ENCODE measurements around the gene POLR1D. TPM values are rescaled to one million over a fixed set of nuclear protein-coding genes. Genes with fewer than 3 reads are reported as not detected.

POLR1D gene
- polyA plus RNA-seq (ENCODE audit: insufficient read length in 10 of 10), result 100 to 1,000 TPM; 108 to 153 (median 126) TPM
- long read RNA-seq, donor 1, transcript POLR1D-201 (2 exons, 1,166 nt), result major isoform, 28 of 48 reads
- long read RNA-seq, donor 1, transcript POLR1D-211 (1 exons, 1,634 nt), result minor isoform, 6 of 48 reads
- long read RNA-seq, donor 1, transcript POLR1D-203 (3 exons, 2,036 nt), result minor isoform, 13 of 48 reads
- long read RNA-seq, donor 1, partial matches to known transcripts, result 0 of 48 reads
- long read RNA-seq, donor 1, other reads (novel, unspliced or antisense), result 0 of 48 reads
- long read RNA-seq, donor 2, transcript POLR1D-201 (2 exons, 1,166 nt), result major isoform, 20 of 46 reads
- long read RNA-seq, donor 2, transcript POLR1D-203 (3 exons, 2,036 nt), result minor isoform, 17 of 46 reads
- long read RNA-seq, donor 2, partial matches to known transcripts, result 0 of 46 reads
- long read RNA-seq, donor 2, other reads (novel, unspliced or antisense), result 0 of 46 reads
- long read RNA-seq, donor 3, result 0 reads
- long read RNA-seq, donor 4, transcript POLR1D-201 (2 exons, 1,166 nt), result major isoform, 27 of 43 reads
- long read RNA-seq, donor 4, transcript POLR1D-203 (3 exons, 2,036 nt), result minor isoform, 15 of 43 reads
- long read RNA-seq, donor 4, partial matches to known transcripts, result 0 of 43 reads
- long read RNA-seq, donor 4, other reads (novel, unspliced or antisense), result 0 of 43 reads
- long read RNA-seq, donor 5, transcript POLR1D-203 (3 exons, 2,036 nt), result major isoform, 31 of 70 reads
- long read RNA-seq, donor 5, transcript POLR1D-201 (2 exons, 1,166 nt), result minor isoform, 29 of 70 reads
- long read RNA-seq, donor 5, partial matches to known transcripts, result 0 of 70 reads
- long read RNA-seq, donor 5, other reads (novel, unspliced or antisense), result 0 of 70 reads
- long read RNA-seq, donor 6, transcript POLR1D-201 (2 exons, 1,166 nt), result major isoform, 23 of 49 reads
- long read RNA-seq, donor 6, transcript POLR1D-203 (3 exons, 2,036 nt), result minor isoform, 22 of 49 reads
- long read RNA-seq, donor 6, partial matches to known transcripts, result 0 of 49 reads
- long read RNA-seq, donor 6, other reads (novel, unspliced or antisense), result 0 of 49 reads
- long read RNA-seq, donor 7, transcript POLR1D-201 (2 exons, 1,166 nt), result minor isoform, 13 of 30 reads
- long read RNA-seq, donor 7, transcript POLR1D-203 (3 exons, 2,036 nt), result major isoform, 14 of 30 reads
- long read RNA-seq, donor 7, partial matches to known transcripts, result 0 of 30 reads
- long read RNA-seq, donor 7, other reads (novel, unspliced or antisense), result 0 of 30 reads
- long read RNA-seq, donor 8, transcript POLR1D-201 (2 exons, 1,166 nt), result major isoform, 22 of 48 reads
- long read RNA-seq, donor 8, transcript POLR1D-203 (3 exons, 2,036 nt), result minor isoform, 11 of 48 reads
- long read RNA-seq, donor 8, partial matches to known transcripts, result 9 of 48 reads
- long read RNA-seq, donor 8, other reads (novel, unspliced or antisense), result 0 of 48 reads
- long read RNA-seq, donor 9, transcript POLR1D-203 (3 exons, 2,036 nt), result major isoform, 5 of 6 reads
- long read RNA-seq, donor 9, partial matches to known transcripts, result 0 of 6 reads
- long read RNA-seq, donor 9, other reads (novel, unspliced or antisense), result 0 of 6 reads

GRCh38 chr13:27621366-27622101 lies at the start of gene POLR1D:
Gene POLR1D (plus strand): TSS chr13:27621892. CDS start chr13:27621984, 92 bp downstream.
- DNase-seq, result peak; percentile 71 to 92 (median 85)

- DNase-seq, result no peak
These were observed 49.3 kb upstream of the POLR1D start for GRCh38 chr13:27572234-27572901.

- no peak for DNase-seq
These were observed 48.4 kb upstream of the POLR1D start for GRCh38 chr13:27573265-27573664.

- DNase-seq, result no peak
These were observed 47.0 kb upstream of the POLR1D start for GRCh38 chr13:27574661-27575060.

- DNase-seq, result no peak
These were observed 43.3 kb upstream of the POLR1D start for GRCh38 chr13:27578121-27579030.

GRCh38 chr13:27583645-27584044 lies 38.0 kb upstream of the POLR1D start:
- no peak for DNase-seq

- no peak for DNase-seq
These were observed 34.5 kb upstream of the POLR1D start for GRCh38 chr13:27587095-27587746.

- no peak for DNase-seq
These were observed 33.3 kb upstream of the POLR1D start for GRCh38 chr13:27588405-27588804.

GRCh38 chr13:27592865-27593264 lies 28.8 kb upstream of the POLR1D start:
- DNase-seq, result no peak

- no peak for DNase-seq
These were observed 28.4 kb upstream of the POLR1D start for GRCh38 chr13:27593267-27593666.

GRCh38 chr13:27595055-27595811 lies 26.5 kb upstream of the POLR1D start:
- DNase-seq, result no peak

- no peak for DNase-seq
These were observed 22.6 kb upstream of the POLR1D start for GRCh38 chr13:27599096-27599495.

GRCh38 chr13:27599845-27600553 lies 21.7 kb upstream of the POLR1D start:
- peak in 1 of 3 donors; percentile 35 for DNase-seq

GRCh38 chr13:27600711-27601110 lies 21.0 kb upstream of the POLR1D start:
- DNase-seq, result no peak

- no peak for DNase-seq
These were observed 20.5 kb upstream of the POLR1D start for GRCh38 chr13:27601208-27601607.

- no peak for DNase-seq
These were observed 19.9 kb upstream of the POLR1D start for GRCh38 chr13:27601803-27602202.

GRCh38 chr13:27605099-27605498 lies 16.6 kb upstream of the POLR1D start:
- no peak for DNase-seq

All from muscle of back (tissue), 13 donors.